OCI-LY3 (cell line): Measurements from ENCODE around the gene PLEK2.
"Not testable (repeated sequence)": the region's sequence is repeated elsewhere in the genome, so short reads cannot be mapped to it uniquely, and the experiment has no call there.

ENCODE experiments used
- H2AFZ ChIP-seq: fragments of 200-600, 300-600 bp; shearing (Covaris generic); 2 replicates; pipeline ENCODE4 v1.6.0; 2014; ENCODE audit warnings: antibody characterized with exemption, low read depth, low read length
- H3K27ac ChIP-seq: fragments of 200-600, 300-600 bp; sonication (generic); 2 replicates; pipeline ENCODE4 v1.5.1; 2014; ENCODE audit warnings: mild to moderate bottlenecking, low read length, moderate library complexity, mixed read lengths
- H3K27me3 ChIP-seq: fragments of 200-600, 300-600 bp; sonication (generic); 2 replicates; pipeline ENCODE4 v1.6.1; 2014; ENCODE audit warnings: low read depth, low read length, mixed read lengths
- H3K36me3 ChIP-seq: fragments of 200-600, 300-600 bp; sonication (generic); replicated peaks from 2 replicates; pipeline ENCODE3; 2014; ENCODE audit warnings: low read depth, low read length, mixed read lengths
- H3K4me1 ChIP-seq: fragments of 300-600, 200-600 bp; sonication (generic); 2 replicates; pipeline ENCODE4 v1.6.1; 2014; ENCODE audit warnings: low read length, mixed read lengths
- H3K4me2 ChIP-seq: fragments of 200-600, 300-600 bp; sonication (generic); 2 replicates; pipeline ENCODE4 v1.6.1; 2014; ENCODE audit warnings: low read length, mixed read lengths
- H3K4me3 ChIP-seq: fragments of 300-600, 200-600 bp; sonication (generic); 2 replicates; pipeline ENCODE4 v1.5.1; 2014; ENCODE audit warnings: antibody characterized with exemption, mild to moderate bottlenecking, low read length, moderate library complexity
- H3K79me2 ChIP-seq: fragments of 300-600, 200-600 bp; shearing (Covaris generic); 2 replicates; pipeline ENCODE4 v1.6.1; 2014; ENCODE audit warnings: mild to moderate bottlenecking, low read length, mixed read lengths
- H3K9ac ChIP-seq: fragments of 300-600, 200-600 bp; shearing (Covaris generic); 2 replicates; pipeline ENCODE4 v1.6.0; 2014; ENCODE audit warnings: mild to moderate bottlenecking, low read length, moderate library complexity
- H3K9me3 ChIP-seq: fragments of 200-600, 300-600 bp; shearing (Covaris generic); 2 replicates; pipeline ENCODE4 v1.6.1; 2014; ENCODE audit warnings: low read length, mixed read lengths; ENCODE audit not compliant: insufficient read depth
- H4K20me1 ChIP-seq: fragments of 200-600, 300-600 bp; sonication (generic); 2 replicates; pipeline ENCODE4 v1.6.1; 2016; ENCODE audit warnings: low read length, mixed read lengths; ENCODE audit not compliant: insufficient read depth
- CTCF ChIP-seq: fragments of 200-600, 300-600 bp; sonication (generic); IDR thresholded peaks from 2 replicates; pipeline ENCODE4 v1.5.1; 2014; ENCODE audit warnings: antibody characterized with exemption, low read length, low read depth
- EZH2phosphoT487 ChIP-seq: fragments of 200-600 bp; shearing (Covaris generic); IDR thresholded peaks from 2 replicates; pipeline ENCODE4 v1.6.1; 2018; ENCODE audit warnings: antibody characterized with exemption, mixed run types, low read depth

Gene PLEK2

GRCh38 chr14:67413806-67414769 lies 2.1 kb upstream of the PLEK2 start:
- TF ChIP-seq EZH2phosphoT487 (no peak), CTCF (no peak)
- H3K79me2 ChIP-seq, result no peaks in the 10 kb centered on the region
- peaks cover 16% of the 10 kb centered on the region for H3K4me1 ChIP-seq
- no peak overlapping the region for H3K4me2 ChIP-seq
- H3K27ac ChIP-seq, result no peak overlapping the region
- H3K4me3 ChIP-seq, result no peak overlapping the region
- no peaks in the 10 kb centered on the region for H3K36me3 ChIP-seq
- H3K9me3 ChIP-seq, result no peaks in the 10 kb centered on the region
- H4K20me1 ChIP-seq, result no peaks in the 10 kb centered on the region
- no peak overlapping the region for H2AFZ ChIP-seq
- H3K27me3 ChIP-seq, result peaks cover 13% of the 10 kb centered on the region
- H3K9ac ChIP-seq, result no peak overlapping the region

- Histone ChIP-seq H3K4me3 (no peak overlapping the region), H2AFZ (no peak overlapping the region), H3K4me2 (no peak overlapping the region), H3K9me3 (no peaks in the 10 kb centered on the region), H3K4me1 (peaks cover 7% of the 10 kb centered on the region), H3K36me3 (no peaks in the 10 kb centered on the region), H3K79me2 (no peaks in the 10 kb centered on the region), H4K20me1 (no peaks in the 10 kb centered on the region), H3K27me3 (peaks cover 4% of the 10 kb centered on the region), H3K27ac (no peak overlapping the region), H3K9ac (no peak overlapping the region)
- no peak for TF ChIP-seq EZH2phosphoT487
- no peak for TF ChIP-seq CTCF
Observed at GRCh38 chr14:67411370-67411769, 595 bp downstream of the PLEK2 start.

GRCh38 chr14:67410313-67410712 lies 1.7 kb downstream of the PLEK2 start:
- no peaks in the 10 kb centered on the region for H3K36me3 ChIP-seq
- no peaks in the 10 kb centered on the region for H3K4me1 ChIP-seq
- H3K79me2 ChIP-seq, result no peaks in the 10 kb centered on the region
- no peaks in the 10 kb centered on the region for H3K27me3 ChIP-seq
- no peak for TF ChIP-seq CTCF
- no peak for TF ChIP-seq EZH2phosphoT487
- no peak overlapping the region for H2AFZ ChIP-seq
- H3K27ac ChIP-seq, result no peak overlapping the region
- H3K9me3 ChIP-seq, result no peaks in the 10 kb centered on the region
- no peak overlapping the region for H3K9ac ChIP-seq
- no peak overlapping the region for H3K4me3 ChIP-seq
- H4K20me1 ChIP-seq, result no peaks in the 10 kb centered on the region
- H3K4me2 ChIP-seq, result no peak overlapping the region

- no peaks in the 10 kb centered on the region for H3K4me1 ChIP-seq
- TF ChIP-seq CTCF (no peak), EZH2phosphoT487 (no peak)
- no peak overlapping the region for H2AFZ ChIP-seq
Observed at GRCh38 chr14:67409461-67409860, 2.5 kb downstream of the PLEK2 start.

GRCh38 chr14:67408122-67408801 lies 3.7 kb downstream of the PLEK2 start:
- H3K27ac ChIP-seq, H3K9me3 ChIP-seq, H3K79me2 ChIP-seq, H3K4me3 ChIP-seq, H3K4me1 ChIP-seq, H2AFZ ChIP-seq, H3K27me3 ChIP-seq, H3K4me2 ChIP-seq, H4K20me1 ChIP-seq, H3K36me3 ChIP-seq, H3K9ac ChIP-seq: not testable (repeated sequence)

More at GRCh38 chr14:67409461-67409860, 2.5 kb downstream of the PLEK2 start:
- H3K27ac ChIP-seq, result no peak overlapping the region
- no peaks in the 10 kb centered on the region for H3K36me3 ChIP-seq
- no peaks in the 10 kb centered on the region for H3K79me2 ChIP-seq
- H3K4me3 ChIP-seq, result no peak overlapping the region
- no peaks in the 10 kb centered on the region for H3K27me3 ChIP-seq
- H3K4me2 ChIP-seq, result no peak overlapping the region
- H3K9me3 ChIP-seq, result no peaks in the 10 kb centered on the region
- H4K20me1 ChIP-seq, result no peaks in the 10 kb centered on the region
- H3K9ac ChIP-seq, result no peak overlapping the region
